GM21447 (cell line): ENCODE data around the gene ZNF236.

Experiments used
- ATAC-seq: cut with Tn5 transposase; IDR thresholded peaks from one replicate; pipeline ENCODE4 v1.9.1; 2021; ENCODE audit not compliant: unreplicated experiment

ZNF236 gene

DNA sequence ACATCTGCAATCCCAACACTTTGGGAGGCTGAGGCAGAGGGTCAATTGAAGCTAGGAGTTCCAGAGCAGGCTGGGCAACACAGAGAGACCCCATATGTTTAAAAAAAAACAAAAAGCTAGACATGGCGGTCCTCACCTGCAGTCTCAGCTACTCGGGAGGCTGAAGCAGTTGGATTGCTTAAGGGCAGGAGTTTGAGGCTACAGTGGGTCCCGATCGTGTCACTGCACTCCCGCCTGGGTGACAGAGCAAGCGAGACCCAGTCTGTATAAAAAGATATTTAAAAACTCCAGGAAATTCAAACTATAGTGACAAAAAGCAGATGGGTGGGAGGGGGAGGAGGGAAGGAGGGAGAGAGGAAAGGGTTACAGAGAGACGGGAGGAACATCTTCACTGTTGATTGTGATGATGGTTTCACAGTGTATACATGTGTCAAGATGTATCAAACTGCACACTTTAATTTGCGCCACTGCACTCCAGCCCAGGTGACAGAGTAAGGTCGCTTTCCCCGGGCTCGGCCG, 942 bp upstream of the ZNF236 start:
- no peak for ATAC-seq

DNA sequence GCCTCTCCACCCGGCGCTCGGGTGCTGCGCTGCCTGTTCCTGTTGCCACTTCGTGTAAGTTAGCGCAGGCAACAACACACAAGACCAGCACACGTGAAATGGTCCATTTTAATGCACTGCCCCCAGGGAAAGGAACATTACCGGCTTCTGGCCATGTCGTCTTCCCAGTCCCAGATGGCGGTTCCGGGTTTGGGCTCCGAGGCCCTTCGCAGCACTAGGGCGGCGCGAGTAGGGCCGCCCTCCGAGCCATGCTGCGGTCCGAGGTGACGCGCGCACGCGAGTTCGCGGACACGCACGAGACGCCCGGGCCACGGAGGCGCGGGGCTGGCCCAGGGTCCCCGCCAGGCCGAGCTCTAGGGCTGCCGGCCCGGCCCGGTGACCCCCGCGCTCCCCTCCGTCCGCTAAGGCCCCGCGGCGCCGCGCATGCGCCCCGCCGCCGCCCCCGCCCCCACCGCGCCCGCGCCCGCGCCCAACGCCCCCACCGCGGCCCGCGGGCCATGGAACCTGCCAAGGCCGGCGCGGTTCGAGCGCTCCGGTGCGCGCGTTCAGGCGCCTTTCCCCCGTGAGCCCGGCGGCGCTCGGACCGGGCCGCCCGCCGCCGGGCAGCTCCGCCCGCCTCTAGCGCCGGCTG, 367 bp upstream of the ZNF236 start:
- ATAC-seq: peak; percentile 36

DNA sequence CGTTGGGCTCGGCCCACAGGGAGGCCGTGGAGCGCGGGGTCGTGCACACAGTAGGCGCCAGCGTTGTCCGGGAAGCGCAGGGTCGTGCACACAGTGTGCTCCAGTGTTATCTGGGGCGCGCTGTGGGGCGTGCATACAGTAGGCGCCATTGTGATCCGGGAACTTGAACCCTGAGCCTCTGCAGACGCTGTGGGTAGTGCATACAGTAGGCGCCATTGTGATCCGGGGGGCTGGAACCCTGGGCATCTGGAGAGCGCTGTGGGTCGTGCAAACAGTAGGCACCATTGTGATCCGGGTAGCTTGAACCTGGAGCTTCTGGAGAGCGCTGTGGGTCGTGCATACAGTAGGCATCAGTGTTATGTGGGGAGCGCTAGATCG, 793 bp downstream of the ZNF236 start:
- ATAC-seq: peak; percentile 4

DNA sequence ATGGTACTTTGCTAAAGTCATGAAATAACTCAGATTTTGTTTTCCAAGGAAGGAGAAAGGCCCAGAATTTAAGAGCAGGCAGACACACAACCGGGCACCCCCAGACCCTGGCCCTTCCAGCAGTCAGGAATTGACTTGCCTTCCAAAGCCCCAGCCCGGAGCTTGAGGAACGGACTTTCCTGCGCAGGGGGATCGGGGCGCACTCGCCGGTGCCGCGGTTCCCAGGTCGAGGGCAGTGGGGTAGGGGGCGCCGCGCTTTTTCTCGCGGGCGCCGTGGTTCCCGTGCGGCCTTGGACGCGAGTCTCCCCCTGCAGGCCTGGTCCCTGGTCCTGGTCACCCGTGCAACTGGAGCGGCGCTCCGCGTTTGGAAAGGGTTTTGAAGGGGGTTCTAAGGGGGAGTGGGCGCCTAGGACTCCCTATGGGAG, 1.2 kb downstream of the ZNF236 start:
- ATAC-seq: peak; percentile 3

DNA sequence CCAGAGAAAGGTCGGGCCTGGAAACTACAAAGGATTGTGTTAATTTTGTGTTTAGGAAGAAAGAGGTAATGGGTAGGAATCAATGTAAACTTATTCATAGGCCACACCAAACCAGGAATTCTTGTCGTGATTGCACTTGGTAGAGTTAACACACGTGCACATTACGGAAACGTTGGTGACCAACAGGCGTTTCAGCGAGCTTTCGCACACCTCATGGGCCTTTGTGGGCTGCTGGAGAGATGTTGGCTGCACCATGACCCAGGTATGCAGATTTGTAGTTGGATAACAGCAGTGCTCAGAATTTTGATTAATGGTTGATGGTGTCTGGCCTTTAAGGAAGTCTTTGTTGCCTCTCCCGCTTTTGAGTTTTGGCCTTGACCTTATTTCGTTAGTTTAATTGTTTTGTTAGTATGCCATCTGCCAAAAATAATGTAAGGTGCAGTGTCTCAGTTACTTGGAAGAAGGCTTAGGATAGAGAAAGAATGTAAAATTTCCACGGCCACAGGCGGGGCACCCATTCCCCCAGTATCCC, 1.9 kb downstream of the ZNF236 start:
- no peak for ATAC-seq

DNA sequence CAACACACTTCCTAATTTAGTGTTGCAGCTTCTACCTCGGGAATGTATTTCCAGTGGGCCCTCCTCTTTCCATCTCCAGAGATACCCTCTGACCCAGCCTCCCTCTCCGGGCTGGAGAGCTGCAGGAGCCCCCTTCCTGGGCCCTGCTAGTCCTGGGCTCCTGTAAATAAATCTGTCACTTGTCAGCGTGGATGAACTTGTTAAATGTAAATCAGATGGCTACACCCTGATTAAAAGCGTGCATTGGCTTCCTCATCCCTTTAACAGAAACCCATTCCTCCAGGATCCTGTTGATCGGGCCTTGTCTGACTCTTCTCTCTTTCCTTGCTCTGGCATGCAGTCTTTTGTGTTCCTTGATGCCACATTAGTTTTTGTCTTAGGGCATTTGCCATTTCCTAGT, 2.4 kb downstream of the ZNF236 start:
- ATAC-seq: no peak

DNA sequence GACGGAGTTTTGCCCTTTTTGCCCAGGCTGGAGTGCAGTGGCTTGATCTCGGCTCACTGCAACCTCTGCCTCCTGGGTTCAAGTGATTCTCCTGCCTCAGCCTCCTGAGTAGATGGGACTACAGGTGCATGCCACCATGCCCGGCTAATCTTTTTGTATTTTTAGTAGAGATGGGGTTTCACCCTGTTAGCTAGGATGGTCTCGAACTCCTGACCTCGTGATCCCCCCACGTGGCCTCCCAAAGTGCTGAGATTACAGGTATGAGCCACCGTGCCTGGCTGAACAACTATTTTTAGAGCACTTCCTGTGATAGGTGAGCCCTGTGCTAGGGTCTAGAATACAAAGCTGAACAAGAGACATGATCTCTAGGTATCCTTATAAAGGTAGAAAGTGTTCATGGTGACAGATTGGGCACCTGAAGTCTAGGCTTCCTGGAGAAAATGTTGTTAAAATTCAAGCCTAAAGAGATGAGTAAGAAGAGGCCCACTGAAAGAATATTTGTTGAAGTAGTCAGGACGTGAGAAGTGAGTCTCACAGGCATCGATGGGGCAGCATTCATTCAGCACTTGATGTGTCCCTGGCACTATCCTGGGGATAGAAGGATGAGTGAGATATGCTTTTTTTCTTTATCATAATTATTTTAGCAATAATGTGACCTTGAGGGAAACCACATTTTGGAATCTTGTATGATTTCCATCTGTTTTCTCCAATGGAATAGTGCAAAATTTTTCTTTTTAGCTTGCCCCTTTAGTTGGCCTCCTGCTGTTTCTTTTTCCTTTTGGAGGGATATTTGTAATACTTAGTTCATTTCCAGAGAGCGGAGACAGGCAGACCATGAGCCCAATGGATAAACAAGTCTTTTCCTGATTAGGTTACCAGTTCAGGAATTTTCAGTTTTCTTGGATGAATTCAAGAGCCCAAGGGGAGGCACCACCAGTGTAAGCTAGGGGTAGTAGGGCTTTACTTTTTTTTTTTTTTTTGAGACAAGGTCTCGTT, 5.1 kb downstream of the ZNF236 start:
- no peak for ATAC-seq

DNA sequence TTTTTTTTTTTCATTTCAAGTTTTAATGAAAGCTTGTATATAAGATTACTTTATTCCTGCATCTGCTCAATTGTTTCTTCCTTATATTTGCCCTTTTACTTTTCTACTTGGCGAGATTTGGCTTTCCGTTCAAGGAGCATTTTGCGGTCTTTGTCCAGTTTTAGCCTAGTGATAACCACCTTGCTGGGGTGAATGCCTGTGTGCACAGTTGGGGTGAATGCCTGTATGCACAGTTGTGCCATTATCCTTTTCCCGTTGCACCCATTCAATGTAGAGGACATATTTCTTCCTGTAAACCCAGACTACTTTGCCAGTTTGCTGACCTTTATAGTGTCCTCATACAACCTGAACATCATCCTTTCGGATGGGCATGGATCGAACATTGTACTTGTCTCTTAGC, 12.0 kb downstream of the ZNF236 start:
- no peak for ATAC-seq

DNA sequence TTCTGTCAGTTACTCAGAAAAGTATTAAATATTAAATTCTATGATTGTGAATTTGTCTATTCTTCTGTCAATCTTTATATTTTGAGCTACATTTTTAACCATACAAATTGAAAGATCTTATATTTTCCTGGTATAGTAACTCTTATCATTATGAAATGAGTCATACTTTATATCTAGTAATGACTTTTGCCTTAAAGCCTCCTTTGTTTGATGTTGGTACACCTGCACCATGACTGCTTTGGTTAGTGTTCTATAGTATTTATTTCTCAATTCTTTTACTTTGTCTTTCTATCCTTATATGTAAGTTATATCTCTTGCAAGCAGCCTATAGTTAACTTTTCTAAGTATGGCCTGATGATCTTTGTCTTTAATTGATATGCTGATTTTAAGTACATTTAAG, 13.0 kb downstream of the ZNF236 start:
- ATAC-seq: no peak

DNA sequence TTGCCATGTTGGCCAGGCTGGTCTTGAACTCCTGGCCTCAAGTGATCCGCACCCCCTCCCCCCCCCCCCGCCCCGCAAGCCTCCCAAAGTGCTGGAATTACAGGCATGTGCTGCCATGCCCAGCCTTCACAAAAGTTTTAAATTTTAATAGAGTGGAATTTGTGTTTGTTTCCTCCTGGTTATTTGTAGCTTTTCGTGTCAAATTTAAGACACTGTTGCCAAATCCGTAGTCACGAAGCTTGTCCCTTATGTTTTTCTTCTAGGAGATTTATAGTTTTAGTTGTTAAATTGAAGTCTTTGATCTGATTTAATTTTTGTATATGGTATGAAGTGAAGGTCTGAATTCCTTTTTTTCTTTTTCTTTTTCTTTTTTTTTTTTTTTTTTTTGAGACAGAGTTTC, 14.7 kb downstream of the ZNF236 start:
- no peak for ATAC-seq

DNA sequence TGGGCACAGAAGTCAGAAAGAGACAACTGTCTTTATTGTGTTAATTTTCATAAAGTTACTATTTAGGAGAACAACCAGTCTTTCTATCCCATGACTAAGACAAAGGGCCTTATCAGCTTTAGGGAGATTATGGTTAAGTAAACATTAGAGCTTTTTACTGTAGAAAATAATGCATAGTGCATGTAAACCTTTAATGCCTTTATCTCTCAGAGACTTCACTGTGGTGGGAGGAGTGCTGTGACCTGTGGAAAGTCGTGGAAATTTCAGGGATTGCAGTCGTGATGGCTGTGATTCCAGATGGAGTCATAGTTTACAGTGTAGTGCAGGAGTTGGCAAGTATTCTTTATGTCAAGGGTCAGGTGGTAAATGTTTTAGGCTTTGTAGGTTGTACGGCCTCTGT, 15.8 kb downstream of the ZNF236 start:
- ATAC-seq: no peak

DNA sequence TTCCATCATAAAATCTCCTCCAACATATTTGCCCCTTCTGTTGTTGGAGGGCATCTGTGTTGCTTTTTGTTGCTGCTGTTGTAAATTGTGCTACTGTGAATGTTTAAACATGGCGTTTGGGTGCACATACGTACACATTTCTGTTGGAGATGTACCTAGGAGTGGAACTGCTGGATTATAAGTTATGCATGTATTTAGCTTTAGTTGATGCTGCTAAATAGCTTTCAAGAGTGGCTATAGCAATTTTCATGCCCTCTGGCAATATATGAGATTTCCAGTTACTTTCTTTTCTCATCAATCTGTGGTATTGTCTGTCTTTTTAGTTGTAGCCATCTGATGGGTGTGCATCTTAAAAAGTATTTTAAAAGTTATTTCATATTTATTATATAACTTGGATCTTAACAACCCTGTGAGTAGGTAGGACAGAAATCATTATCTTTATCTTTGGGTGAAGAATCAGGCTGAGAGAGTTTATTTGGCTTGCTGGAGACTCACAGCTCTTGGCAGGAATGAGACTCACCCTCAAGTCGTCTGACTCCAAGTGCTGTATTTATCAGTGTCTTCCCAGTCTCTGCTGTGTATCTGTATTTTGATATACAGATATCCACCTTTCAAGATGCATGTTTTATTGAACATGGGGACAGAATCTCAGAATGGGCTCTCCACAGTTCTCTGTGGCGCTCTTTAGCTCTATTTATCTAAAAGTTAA, 16.9 kb downstream of the ZNF236 start:
- ATAC-seq: no peak

DNA sequence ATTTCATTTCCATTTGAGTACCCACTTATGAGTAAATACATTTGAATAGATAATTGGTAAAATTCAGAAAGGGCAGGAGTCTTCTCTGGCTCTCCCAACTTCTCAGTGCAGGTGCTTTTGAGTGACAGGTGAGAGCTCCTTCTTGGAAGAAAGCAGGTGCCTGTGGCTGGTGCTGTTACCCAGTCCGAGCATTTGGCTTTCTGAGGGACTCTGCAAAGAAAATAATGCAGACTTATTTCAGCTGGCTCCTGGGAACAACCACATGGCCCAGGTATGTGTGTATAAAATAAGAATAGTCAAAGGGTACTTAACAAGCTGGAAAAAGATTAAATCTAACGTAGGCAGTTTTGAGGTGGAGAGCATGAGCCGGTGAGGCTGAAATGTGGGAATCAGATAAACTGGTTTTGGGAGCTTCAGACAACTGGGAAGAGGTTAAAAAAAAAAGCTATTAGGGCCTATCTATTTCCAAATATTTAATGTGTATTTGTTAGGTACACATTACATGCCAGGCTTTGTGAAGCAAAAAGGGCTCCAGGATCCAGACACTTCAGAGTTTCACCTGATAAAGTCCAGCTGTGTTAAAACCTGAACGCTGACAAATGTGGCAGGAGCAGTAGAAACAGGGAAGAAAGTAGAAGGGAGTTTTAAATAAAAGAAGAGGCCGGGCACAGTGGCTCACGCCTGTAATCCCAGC, 20.6 kb downstream of the ZNF236 start:
- ATAC-seq: no peak

DNA sequence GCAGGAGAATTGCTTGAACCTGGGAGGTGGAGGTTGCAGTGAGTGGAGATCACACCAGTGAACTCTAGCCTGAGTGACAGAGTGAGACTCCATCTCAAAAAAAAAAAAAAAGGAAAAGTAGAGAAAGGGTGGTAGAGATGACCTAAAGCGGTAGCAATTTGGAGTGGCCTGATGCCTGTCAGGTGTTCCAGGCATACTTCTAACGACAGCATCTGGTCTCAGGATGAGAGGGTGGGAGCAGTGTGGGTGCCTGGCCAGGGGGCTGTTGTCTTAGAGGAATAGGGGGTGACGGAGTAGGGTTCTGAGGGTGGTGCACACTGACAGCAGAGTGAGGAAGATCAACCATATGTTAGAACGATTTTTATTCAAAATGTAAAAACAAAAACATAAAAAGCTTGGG, 21.8 kb downstream of the ZNF236 start:
- ATAC-seq: no peak

DNA sequence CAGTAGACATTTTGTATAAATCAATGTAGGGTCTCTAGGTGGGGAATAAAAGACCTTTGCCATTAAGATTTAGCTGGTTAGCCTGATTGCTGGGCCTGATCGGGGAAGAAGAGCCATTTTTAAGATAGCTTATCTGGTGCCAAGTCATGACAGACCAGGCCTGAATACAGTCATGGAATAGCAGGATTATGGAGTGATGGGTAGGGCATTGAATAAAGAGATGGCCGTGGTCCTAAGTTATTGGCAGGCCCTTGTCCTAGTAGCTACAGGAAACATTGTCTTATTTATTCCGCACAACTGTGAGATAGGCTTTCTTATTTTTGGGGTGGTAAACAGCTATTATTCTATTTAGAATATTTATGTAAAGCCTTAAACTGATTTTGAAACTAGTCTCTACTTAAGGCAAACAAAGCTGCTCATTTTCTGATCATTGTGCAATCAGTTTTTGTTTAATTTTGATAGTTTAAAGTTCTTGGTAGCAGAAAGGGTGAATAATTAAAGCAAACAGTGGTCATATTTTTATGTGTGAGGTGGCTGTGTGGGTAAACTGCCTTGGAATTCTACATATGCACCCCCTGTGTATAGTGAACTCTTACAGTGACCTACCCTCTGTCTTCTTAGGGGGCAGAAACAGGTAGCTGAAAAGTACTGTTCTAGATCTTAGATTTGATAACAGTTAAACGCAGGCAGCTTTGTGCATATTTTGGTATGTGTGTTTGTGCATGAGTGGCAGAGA, 22.6 kb downstream of the ZNF236 start:
- ATAC-seq: no peak

DNA sequence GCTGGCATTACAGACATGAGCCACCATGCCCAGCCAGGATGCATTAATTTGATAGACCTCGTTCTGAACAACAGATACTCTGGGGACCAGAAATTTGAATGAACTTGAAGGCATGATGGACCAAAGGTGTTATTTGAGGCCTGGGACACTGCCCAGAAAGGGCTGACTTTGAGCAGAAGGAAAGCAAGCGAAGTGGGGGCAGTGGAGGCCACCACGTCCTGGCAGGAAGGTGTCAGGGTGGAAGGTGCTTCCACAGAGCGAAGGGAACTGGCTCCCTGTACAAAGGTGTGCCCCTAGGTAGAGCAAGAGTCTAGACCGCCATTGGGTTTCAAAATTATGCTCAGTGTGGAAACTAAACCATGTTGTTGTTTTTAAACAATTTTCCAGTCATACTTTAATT, 23.9 kb downstream of the ZNF236 start:
- no peak for ATAC-seq

DNA sequence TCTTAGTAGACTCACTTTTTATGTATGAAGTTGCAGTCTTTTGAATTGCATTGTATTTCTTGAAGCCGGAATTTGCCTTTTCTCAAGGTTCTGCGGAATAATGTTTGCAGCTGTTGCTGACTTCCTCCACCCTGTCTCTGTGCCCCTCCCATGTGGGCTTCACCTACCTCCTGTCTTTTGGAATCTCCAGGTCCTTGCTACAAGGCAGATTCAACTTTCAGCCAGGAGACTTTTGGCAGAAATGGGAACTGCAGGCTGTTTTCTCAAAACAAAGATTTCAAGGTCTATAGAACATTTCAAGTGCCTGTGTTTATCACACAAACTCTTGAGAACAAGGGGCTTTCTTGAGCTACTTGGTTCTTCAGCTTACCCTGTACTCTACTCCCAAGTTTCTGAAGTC, 25.6 kb downstream of the ZNF236 start:
- ATAC-seq: no peak

DNA sequence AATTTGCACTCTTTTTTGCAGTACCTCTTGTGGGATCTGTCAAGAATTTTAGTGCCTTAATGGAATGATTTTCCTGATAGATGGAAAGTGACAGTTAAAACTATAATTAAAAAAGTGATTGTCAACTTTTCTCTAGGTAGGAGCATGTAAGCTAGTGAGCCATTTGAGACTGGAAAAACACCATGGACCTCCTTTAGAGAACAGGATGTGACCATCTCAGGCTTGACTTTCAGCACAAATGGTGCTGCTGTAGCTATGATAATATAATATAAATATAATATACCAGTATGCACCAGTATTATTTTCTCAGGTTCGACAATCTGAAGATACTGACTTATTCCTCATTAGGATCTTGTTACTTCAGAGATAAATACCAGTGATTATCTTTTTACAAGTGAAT, 27.8 kb downstream of the ZNF236 start:
- no peak for ATAC-seq

DNA sequence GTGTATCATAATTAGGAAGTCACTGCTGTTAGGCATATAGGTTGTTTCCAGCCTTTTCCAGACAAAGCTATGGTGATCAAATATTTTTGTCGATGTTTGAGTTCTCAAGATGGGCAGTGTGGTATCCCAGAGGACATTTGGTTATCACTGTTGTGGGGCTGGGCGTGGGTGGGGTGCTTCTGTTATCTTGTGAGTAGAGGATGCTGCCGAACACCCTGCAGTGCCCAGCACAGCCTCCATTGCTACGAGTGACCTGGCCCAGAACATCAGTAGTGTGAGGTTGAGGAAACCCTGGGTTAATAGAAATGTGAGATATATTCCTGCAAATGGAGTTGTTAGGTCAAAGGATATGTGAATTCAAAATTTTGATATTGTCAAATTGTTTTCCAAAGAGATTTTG, 33.2 kb downstream of the ZNF236 start:
- no peak for ATAC-seq

DNA sequence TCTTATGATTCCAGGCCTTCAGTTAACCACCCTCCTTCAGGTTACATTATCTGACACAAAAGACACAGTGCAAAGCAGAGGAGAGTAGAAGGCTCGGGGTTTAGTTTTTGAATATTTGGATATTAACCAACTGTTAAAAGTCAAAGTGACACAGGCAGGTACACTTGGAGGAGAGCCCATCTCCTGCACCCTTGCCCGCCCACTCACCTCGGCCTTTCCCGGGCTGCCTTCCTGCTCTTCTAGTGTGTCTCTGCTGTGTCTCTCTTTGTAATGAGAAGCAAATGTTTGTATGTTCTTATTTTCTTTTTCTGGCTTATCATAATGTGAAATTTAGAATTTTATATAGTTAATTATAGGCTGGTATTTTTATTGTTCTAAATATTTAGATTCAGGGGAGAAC, 35.1 kb downstream of the ZNF236 start:
- no peak for ATAC-seq
